HG03457 (cell line): ENCODE measurements around the gene SLC43A3.

Source experiments
- ATAC-seq: cut with Tn5 transposase; IDR thresholded peaks from one replicate; pipeline ENCODE4 v1.9.1; 2021; ENCODE audit warnings: moderate number of reproducible peaks; ENCODE audit not compliant: unreplicated experiment

Gene SLC43A3

GRCh38 chr11:57426929-57427726, at the start of gene SLC43A3:
Gene SLC43A3 (minus strand): TSS chr11:57427121. CDS start chr11:57426172, 949 bp downstream.
- peak; percentile 41 for ATAC-seq

GRCh38 chr11:57476047-57476756, 49.3 kb upstream of the SLC43A3 start:
- ATAC-seq: peak; percentile 23

GRCh38 chr11:57475671-57476046, 48.7 kb upstream of the SLC43A3 start:
- ATAC-seq: peak; percentile 33

DNA sequence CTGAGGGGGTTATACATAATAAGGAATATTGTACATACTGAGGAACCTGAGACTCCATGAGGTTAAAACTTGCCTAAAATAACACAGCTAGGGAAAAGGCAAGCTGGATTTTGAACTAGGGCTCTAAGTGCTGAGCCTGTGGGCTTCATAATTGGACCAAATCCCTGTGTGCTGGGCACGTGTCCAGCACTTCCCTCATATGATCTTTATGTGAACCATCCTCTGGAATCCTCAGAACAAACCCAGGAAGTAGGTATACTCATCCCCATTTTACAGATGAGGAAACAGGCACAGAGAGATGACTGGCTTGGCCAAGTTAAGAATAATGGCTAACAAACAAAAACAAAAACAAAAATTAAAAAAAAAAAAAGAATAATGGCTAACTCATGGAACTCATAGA, 48.3 kb upstream of the SLC43A3 start:
- no peak for ATAC-seq

GRCh38 chr11:57474803-57475115, 47.8 kb upstream of the SLC43A3 start:
- ATAC-seq: no peak

- peak; percentile 33 for ATAC-seq
These were observed 47.3 kb upstream of the SLC43A3 start for GRCh38 chr11:57474017-57474802.

- no peak for ATAC-seq
These were observed 46.4 kb upstream of the SLC43A3 start for GRCh38 chr11:57473285-57473841.

DNA sequence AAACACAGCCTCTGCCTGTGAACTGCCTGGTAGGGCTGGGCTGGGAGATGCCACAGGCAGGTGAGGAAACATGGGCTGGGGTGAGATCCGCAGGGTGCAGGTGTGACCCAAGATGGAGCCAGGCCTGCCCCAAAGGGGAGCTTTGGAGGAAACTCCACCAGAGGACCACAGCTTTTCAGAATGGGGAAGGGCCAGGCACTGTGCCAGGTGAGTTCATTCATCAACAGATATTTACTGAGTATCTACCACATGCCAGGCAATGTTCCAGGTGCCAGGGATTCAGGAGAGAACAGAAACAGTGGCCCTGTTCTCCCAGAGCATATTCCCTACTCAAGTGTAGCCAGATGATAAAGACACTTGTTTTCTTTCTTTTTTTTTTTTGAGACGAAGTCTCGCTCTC, 44.6 kb upstream of the SLC43A3 start:
- no peak for ATAC-seq

GRCh38 chr11:57469268-57469667, 42.3 kb upstream of the SLC43A3 start:
- ATAC-seq: no peak

GRCh38 chr11:57468276-57468675, 41.4 kb upstream of the SLC43A3 start:
- no peak for ATAC-seq

- no peak for ATAC-seq
These were observed 40.7 kb upstream of the SLC43A3 start for GRCh38 chr11:57467508-57468157.

DNA sequence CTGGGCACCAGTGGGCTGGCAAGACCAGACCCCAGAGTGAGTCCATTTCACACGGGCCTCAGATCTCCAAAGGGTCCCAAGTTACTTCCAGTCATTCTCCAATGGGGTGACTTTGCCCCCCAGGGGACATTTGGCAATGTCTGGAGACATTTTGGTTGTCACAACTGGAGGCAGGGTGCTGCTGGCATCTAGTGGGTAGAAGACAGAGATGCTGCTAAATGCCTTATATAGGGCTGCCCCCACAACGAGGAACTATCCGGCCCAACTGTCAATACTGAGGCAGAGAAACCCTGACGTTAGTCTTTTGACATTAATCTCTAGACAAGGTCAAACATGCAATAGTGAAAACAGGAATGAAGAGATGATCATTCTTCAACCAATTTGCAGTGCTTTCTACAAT, 39.8 kb upstream of the SLC43A3 start:
- no peak for ATAC-seq

- ATAC-seq: no peak
These were observed 37.7 kb upstream of the SLC43A3 start for GRCh38 chr11:57464539-57465181.

DNA sequence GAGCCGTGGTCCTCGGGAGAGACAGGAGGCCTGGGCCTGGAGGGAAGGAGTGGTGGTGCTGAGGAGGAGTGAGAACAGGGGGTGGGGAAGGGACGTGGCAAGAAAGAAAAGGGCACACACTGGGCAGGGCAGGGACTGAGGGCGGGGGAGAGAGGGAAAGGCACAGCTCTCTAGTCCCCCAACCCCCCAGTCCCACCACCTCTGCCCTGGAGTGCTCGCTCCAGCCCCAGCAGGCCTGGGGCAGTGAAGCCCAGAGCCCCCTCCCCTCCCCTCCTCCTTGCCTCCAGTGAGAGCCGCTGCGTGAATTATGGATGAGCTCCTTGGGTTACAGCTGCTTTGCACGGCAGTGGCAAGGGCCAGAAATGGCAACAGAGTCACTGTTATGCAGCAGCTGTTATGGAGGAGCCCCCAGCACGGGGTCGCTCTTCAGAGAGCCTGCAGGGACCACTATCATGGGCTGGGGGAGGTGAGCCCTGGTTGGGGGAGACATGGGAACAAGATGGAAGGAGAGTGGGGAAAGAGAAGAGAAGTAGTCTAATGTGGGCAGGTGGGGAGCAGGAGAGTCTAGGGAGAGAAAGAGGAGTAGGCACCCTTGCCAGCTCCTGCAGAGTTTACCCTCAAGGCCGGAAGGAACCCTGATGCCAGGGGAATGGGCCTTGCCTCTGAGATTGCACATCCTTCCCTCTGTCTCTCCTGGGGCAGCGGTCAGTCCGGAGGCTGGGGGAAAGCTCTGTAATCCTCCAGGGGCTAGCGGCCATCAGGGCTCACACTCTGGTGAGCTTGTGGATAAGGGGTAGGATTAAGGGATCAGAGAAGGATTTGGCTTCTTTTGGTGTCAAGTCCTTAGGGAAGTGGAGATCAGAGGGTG, 37.0 kb upstream of the SLC43A3 start:
- no peak for ATAC-seq

DNA sequence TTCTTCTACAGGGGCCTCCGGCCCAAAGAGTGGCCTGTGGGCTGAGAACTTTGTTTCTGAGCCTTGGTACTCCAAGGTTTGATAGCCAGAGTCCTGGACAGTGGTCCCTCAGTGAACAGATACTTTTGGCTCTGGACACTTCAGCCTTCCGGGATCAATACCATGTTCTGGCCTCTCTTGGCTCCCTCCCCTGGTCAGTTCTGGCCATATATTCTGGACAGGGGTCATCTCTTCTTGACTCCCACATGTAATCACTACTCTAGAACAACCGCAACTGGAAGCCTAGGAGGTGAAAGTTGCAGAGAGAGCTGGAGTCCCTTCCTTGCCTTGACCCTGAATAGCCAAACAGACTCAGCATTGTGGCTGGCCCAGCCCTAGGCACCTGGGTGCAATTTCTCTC, 35.7 kb upstream of the SLC43A3 start:
- no peak for ATAC-seq

DNA sequence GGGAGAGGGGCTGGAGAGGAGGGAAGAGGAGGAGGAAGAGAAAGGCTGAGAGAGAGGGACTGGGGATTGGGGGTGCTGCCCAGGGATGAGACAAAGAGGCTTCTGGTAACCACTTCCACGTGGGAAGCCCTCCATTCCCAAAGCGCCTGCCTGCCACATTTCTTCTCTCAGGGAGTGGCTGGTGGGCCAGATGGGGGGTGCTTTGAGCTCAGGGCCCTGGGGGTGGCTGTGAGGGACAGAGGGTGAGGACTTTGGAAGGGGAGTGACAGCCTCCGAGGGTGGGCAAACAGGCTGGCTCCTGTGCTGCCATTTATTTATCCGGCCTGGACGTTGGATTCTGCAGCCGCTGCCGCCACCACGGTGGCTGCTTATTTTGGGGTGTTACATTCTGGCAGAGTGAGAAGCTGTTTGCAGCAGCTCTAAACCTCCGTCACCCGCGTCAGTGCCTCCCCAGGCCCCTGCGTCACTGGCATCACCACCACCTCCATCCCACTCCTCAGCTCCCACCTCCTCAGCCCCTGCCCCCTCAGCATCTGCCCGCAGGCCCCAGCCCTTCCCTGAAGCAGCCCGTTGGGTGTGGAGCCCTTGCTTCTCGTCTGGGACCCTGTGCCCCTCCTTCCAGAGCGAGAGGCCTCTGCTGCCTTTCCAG, 35.0 kb upstream of the SLC43A3 start:
- no peak for ATAC-seq

- ATAC-seq: no peak
These were observed 34.1 kb upstream of the SLC43A3 start for GRCh38 chr11:57460758-57461749.
